HepG2 (cell line): ENCODE data around the gene NUB1.

Source experiments
- BHLHE40 ChIP-seq: IDR thresholded peaks from 2 replicates; pipeline ENCODE4 v1.6.1; 2011; ENCODE audit warnings: low read length, improper control_type of control experiment
- HOXA7 ChIP-seq: sonication (generic); formaldehyde crosslinking; IDR thresholded peaks from 2 replicates; pipeline ENCODE4 v1.8.1; 2022; ENCODE audit warnings: mild to moderate bottlenecking, missing genetic modification reagents, moderate library complexity
- KDM5A ChIP-seq: fragments of 200-600 bp; sonication (generic); IDR thresholded peaks from 2 replicates; pipeline ENCODE4 v1.7.0; 2018; ENCODE audit warnings: antibody characterized with exemption, mild to moderate bottlenecking, low read length, borderline replicate concordance
- MYC ChIP-seq: sonication (generic); formaldehyde crosslinking; IDR thresholded peaks from 2 replicates; pipeline ENCODE4 v1.9.0; 2021; ENCODE audit warnings: missing genetic modification reagents, borderline replicate concordance
- NBN ChIP-seq: fragments of 450-650 bp; conservative IDR thresholded peaks from 2 replicates; pipeline ENCODE4 v1.6.1; 2017
- NFE2L1 ChIP-seq: sonication (generic); formaldehyde crosslinking; IDR thresholded peaks from 2 replicates; pipeline ENCODE4 v1.4.0; 2020; ENCODE audit warnings: missing genetic modification reagents, mild to moderate bottlenecking, borderline replicate concordance
- SIN3A ChIP-seq: IDR thresholded peaks from 2 replicates; pipeline ENCODE4 v1.6.1; 2011; ENCODE audit warnings: low read depth, mild to moderate bottlenecking, control low read depth, low read length, borderline replicate concordance
- SMARCE1 ChIP-seq: fragments of 450-650 bp; IDR thresholded peaks from 2 replicates; pipeline ENCODE4 v1.6.1; 2017; ENCODE audit warnings: borderline replicate concordance
- TAF1 ChIP-seq: sonication (generic); formaldehyde crosslinking; IDR thresholded peaks from 2 replicates; pipeline ENCODE4 v1.4.0; 2020; ENCODE audit warnings: missing genetic modification reagents
- ZNF317 ChIP-seq: sonication (generic); formaldehyde crosslinking; IDR thresholded peaks from 2 replicates; pipeline ENCODE4 v1.5.0; 2020; ENCODE audit warnings: mild to moderate bottlenecking, missing genetic modification reagents
- ZNF496 ChIP-seq: sonication (generic); formaldehyde crosslinking; IDR thresholded peaks from 2 replicates; pipeline ENCODE4 v1.8.1; 2023; ENCODE audit warnings: mild to moderate bottlenecking, moderate library complexity, missing genetic modification reagents; ENCODE audit not compliant: insufficient replicate concordance
- TF ChIP-seq, protein P1 (sequence below): sonication (generic); formaldehyde crosslinking; IDR thresholded peaks from 2 replicates; pipeline ENCODE4 v1.5.0; 2020; ENCODE audit warnings: mild to moderate bottlenecking, missing genetic modification reagents, moderate library complexity
- TF ChIP-seq, protein P2 (sequence below): sonication (generic); formaldehyde crosslinking; IDR thresholded peaks from 2 replicates; pipeline ENCODE4 v1.4.0; 2020; ENCODE audit warnings: missing genetic modification reagents, borderline replicate concordance

DNA sequence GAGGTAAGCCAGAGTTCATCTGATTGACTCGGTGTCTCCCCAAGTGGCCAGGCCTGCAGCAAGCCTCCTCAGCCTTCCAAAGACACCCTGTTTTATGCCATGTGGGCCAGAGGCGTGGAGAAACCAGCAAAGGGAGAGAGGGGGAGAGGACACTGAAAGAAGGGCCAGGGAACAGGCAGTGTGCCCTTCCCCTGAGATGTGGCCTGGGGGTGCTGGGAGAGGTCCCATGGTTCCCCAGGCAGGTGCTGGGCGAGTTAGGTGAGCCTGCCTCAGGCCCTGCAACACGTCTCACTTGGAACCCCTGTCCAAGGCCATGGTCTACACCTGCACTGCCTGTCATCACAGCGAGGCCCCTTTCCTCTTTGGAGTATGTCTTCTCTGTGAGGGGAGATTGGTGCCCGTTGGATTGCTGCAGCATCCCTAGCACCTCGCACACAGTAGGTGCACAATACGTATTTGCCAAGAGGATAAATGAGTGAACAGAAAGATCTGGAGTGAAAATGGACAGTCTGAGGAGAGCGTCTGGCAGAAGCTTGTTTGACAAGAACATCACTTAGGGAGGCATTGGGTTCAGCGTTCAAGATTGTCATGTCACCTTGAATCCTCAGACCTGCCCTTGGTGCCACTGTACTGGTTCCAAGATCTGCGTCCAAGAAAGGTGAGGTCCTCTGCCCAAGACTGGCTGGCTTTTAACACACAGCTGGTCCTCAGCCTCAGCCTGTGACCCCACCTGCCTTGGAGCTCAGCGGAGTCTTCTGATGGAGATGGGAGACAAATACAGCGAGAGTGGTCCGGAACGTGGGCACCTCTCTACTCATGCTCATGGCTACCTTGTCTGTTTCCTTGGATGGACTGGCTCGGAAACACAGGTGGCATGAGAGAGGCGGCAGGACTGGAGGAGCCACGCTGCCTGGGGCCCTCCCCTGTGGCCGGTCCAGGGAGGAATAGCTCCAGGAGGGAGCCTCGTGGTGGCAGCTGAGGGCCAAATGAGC is 39.8 kb upstream of the NUB1 start:
- no peak for TF ChIP-seq ZNF317 (CRISPR knock-in tag)
- TF ChIP-seq TAF1: no peak
- no peak for TF ChIP-seq NFE2L1 (CRISPR knock-in tag)
- TF ChIP-seq, protein P1, sequence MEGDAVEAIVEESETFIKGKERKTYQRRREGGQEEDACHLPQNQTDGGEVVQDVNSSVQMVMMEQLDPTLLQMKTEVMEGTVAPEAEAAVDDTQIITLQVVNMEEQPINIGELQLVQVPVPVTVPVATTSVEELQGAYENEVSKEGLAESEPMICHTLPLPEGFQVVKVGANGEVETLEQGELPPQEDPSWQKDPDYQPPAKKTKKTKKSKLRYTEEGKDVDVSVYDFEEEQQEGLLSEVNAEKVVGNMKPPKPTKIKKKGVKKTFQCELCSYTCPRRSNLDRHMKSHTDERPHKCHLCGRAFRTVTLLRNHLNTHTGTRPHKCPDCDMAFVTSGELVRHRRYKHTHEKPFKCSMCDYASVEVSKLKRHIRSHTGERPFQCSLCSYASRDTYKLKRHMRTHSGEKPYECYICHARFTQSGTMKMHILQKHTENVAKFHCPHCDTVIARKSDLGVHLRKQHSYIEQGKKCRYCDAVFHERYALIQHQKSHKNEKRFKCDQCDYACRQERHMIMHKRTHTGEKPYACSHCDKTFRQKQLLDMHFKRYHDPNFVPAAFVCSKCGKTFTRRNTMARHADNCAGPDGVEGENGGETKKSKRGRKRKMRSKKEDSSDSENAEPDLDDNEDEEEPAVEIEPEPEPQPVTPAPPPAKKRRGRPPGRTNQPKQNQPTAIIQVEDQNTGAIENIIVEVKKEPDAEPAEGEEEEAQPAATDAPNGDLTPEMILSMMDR (CRISPR knock-in tag): no peak
- TF ChIP-seq KDM5A: no peak
- no peak for TF ChIP-seq ZNF496 (CRISPR knock-in tag)
- TF ChIP-seq NBN: no peak
- no peak for TF ChIP-seq BHLHE40
- TF ChIP-seq SMARCE1: no peak
- TF ChIP-seq SIN3A: no peak
- no peak for TF ChIP-seq HOXA7 (CRISPR knock-in tag)
- TF ChIP-seq MYC (CRISPR knock-in tag): no peak
- TF ChIP-seq, protein P2, sequence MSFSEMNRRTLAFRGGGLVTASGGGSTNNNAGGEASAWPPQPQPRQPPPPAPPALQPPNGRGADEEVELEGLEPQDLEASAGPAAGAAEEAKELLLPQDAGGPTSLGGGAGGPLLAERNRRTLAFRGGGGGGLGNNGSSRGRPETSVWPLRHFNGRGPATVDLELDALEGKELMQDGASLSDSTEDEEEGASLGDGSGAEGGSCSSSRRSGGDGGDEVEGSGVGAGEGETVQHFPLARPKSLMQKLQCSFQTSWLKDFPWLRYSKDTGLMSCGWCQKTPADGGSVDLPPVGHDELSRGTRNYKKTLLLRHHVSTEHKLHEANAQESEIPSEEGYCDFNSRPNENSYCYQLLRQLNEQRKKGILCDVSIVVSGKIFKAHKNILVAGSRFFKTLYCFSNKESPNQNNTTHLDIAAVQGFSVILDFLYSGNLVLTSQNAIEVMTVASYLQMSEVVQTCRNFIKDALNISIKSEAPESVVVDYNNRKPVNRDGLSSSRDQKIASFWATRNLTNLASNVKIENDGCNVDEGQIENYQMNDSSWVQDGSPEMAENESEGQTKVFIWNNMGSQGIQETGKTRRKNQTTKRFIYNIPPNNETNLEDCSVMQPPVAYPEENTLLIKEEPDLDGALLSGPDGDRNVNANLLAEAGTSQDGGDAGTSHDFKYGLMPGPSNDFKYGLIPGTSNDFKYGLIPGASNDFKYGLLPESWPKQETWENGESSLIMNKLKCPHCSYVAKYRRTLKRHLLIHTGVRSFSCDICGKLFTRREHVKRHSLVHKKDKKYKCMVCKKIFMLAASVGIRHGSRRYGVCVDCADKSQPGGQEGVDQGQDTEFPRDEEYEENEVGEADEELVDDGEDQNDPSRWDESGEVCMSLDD (CRISPR knock-in tag): no peak
